Left lung (tissue), 10 donors: ENCODE measurements around the gene FAT2. TPM values are rescaled to one million over a fixed set of nuclear protein-coding genes. Genes with fewer than 3 reads are reported as not detected.
"Not testable (repeated sequence)": the region's sequence is repeated elsewhere in the genome, so short reads cannot be mapped to it uniquely, and the experiment has no call there.

Source experiments
- ATAC-seq: fragments of 200-7000 bp; cut with Tn5 transposase; one replicate; pipeline ENCODE4 v1.9.1; 2020; ENCODE audit warnings: moderate library complexity
- DNase-seq, 4 donors: peaks; one replicate each; pipeline ENCODE4 v3.0.0-alpha.2; 2013 to 2020
- H3K27ac ChIP-seq, 2 donors: fragments of 200-600 bp; sonication (generic) in 1 of 2; one replicate each; pipeline versions ENCODE4 v1.5.0 to v1.8.0; 2020 to 2021
- H3K27me3 ChIP-seq, 2 donors: fragments of 200-600 bp; sonication (generic) in 1 of 2; one replicate each; pipeline versions ENCODE4 v1.5.0 to v1.8.0; 2020 to 2021
- H3K36me3 ChIP-seq, 2 donors: fragments of 200-600 bp; sonication (generic) in 1 of 2; one replicate each; pipeline versions ENCODE4 v1.5.0 to v1.8.0; 2020 to 2021
- H3K4me1 ChIP-seq, 2 donors: fragments of 200-600 bp; one replicate each; pipeline ENCODE4 v1.8.0; 2021
- H3K4me3 ChIP-seq, 2 donors: fragments of 200-600 bp; sonication (generic) in 1 of 2; one replicate each; pipeline versions ENCODE4 v1.5.0 to v1.8.0; 2020 to 2021; ENCODE audit warnings: mild to moderate bottlenecking in 1 of 2
- H3K9me3 ChIP-seq, 2 donors: fragments of 200-600 bp; sonication (generic) in 1 of 2; one replicate each; pipeline versions ENCODE4 v1.5.0 to v1.8.0; 2020 to 2021
- intact Hi-C, 2 donors: fragments of 100-400 bp; cut with DNase I; formaldehyde crosslinking; loops; one replicate each; pipeline versions ENCODE4 v1.11.2 to v1.14.2; 2022
- polyA plus RNA-seq, 6 donors: library from polyadenylated mRNA; unstranded; fragments of 120-200 nt; gene quantifications; one replicate each; pipeline ENCODE4 v1.2.1, GENCODE V29; 2013; ENCODE audit not compliant: insufficient read length in 6 of 6
- total RNA-seq, 2 donors: library from RNA; stranded (reverse); fragmentation: NEBNext Ultra II Directional; extraction: Animal tissue kit (Norgen Biotek cat#: 25700); gene quantifications; one replicate each; pipeline ENCODE4 v1.2.1, GENCODE V29; 2021
- TF ChIP-seq, protein P1 (sequence below), 2 donors: fragments of 200-600 bp; sonication (generic) in 1 of 2; IDR thresholded peaks; one replicate each; pipeline versions ENCODE4 v1.5.0 to v1.8.0; 2021; ENCODE audit warnings: antibody characterized with exemption in 2 of 2
- donor health status: DM: no; HTN: yes; CAD: no.
- donor health status: DM: no; HTN: no; CAD: no.

FAT2 gene
- total and polyA plus RNA-seq, 8 donors: 0.03 to 0.79 (median 0.15) TPM

DNA sequence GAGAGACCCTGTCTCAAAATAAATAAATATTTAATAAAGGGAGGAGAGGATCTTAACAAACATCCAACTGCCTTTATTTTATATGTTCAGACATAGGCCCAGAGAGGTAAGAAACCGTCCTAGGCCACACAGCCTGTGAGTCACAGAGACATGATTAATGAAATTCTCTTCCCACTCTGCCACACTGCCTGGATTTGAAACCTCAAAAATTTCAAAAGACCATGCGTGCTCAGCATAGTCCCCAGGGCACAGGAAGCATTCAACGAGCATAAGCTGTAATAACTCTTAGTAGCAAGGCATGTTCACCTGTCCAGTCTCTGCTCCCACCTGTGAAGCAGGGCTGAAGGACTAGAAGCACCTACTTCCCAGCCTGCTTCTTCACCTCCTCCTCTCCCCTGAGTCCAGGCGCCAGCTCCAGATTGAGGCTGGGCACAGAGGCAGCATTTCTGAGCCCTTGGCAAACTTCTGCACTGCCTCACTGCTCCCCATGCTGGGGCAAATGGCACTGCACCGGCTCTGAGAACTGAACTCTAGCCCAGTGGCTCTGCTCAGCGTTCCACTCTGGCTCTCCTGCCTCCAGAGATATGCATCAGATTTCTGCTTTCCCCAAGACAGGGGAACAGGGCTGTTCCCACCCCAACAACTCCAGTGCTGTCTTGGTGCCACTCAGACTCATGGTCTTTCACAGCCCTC lies 1.1 kb downstream of the FAT2 start:
- intact Hi-C loops: no loop called here
- DNase-seq (no peak), ATAC-seq (peak; percentile 18)
- no peaks in the 10 kb centered on the region for H3K4me1 ChIP-seq
- H3K4me3 ChIP-seq: no peak overlapping the region
- H3K9me3 ChIP-seq: no peaks in the 10 kb centered on the region
- no peaks in the 10 kb centered on the region for H3K27me3 ChIP-seq
- H3K27ac ChIP-seq: no peak overlapping the region
- no peaks in the 10 kb centered on the region for H3K36me3 ChIP-seq
- TF ChIP-seq, protein P1, sequence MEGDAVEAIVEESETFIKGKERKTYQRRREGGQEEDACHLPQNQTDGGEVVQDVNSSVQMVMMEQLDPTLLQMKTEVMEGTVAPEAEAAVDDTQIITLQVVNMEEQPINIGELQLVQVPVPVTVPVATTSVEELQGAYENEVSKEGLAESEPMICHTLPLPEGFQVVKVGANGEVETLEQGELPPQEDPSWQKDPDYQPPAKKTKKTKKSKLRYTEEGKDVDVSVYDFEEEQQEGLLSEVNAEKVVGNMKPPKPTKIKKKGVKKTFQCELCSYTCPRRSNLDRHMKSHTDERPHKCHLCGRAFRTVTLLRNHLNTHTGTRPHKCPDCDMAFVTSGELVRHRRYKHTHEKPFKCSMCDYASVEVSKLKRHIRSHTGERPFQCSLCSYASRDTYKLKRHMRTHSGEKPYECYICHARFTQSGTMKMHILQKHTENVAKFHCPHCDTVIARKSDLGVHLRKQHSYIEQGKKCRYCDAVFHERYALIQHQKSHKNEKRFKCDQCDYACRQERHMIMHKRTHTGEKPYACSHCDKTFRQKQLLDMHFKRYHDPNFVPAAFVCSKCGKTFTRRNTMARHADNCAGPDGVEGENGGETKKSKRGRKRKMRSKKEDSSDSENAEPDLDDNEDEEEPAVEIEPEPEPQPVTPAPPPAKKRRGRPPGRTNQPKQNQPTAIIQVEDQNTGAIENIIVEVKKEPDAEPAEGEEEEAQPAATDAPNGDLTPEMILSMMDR (IDR thresholded peaks at IDR 0.05): no peak

- Histone ChIP-seq H3K4me1 (no peaks in the 10 kb centered on the region), H3K9me3 (no peaks in the 10 kb centered on the region), H3K27ac (no peak overlapping the region), H3K27me3 (no peaks in the 10 kb centered on the region), H3K4me3 (no peak overlapping the region), H3K36me3 (no peaks in the 10 kb centered on the region)
- DNase-seq (no peak), ATAC-seq (no peak)
- intact Hi-C loops: no loop called here
- TF ChIP-seq, protein P1 (IDR thresholded peaks at IDR 0.05): no peak
Measured at GRCh38 chr5:151587796-151588555, 3.2 kb downstream of the FAT2 start.

- Histone ChIP-seq H3K4me3 (no peak overlapping the region), H3K27me3 (no peaks in the 10 kb centered on the region), H3K9me3 (no peaks in the 10 kb centered on the region), H3K4me1 (no peaks in the 10 kb centered on the region), H3K27ac (no peak overlapping the region), H3K36me3 (no peaks in the 10 kb centered on the region)
- ATAC-seq: no peak
- no peak for DNase-seq
- TF ChIP-seq, protein P1 (IDR thresholded peaks at IDR 0.05): no peak
- intact Hi-C loops: no loop called here
Measured at GRCh38 chr5:151585970-151586369, 5.2 kb downstream of the FAT2 start.

DNA sequence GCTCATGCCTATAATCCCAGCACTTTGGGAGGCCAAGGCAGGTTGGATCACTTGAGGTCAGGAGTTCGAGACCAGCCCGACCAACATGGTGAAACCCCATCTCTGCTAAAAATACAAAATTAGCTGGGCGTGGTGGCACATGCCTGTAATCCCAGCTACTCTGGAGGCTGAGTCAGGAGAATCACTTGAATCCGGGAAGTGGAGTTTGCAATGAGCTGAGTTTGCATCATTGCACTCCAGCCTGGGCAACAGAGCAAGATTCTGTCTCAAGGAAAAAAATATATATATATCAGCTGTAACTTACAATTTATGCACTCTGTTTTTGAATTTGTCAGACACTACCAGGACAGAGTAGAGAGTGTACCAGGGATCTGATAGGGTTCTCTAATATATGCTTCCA lies 5.8 kb downstream of the FAT2 start:
- ATAC-seq, H3K27me3 ChIP-seq, H3K36me3 ChIP-seq, intact Hi-C loops, H3K27ac ChIP-seq, H3K9me3 ChIP-seq, H3K4me3 ChIP-seq, H3K4me1 ChIP-seq, DNase-seq: not testable (repeated sequence)

DNA sequence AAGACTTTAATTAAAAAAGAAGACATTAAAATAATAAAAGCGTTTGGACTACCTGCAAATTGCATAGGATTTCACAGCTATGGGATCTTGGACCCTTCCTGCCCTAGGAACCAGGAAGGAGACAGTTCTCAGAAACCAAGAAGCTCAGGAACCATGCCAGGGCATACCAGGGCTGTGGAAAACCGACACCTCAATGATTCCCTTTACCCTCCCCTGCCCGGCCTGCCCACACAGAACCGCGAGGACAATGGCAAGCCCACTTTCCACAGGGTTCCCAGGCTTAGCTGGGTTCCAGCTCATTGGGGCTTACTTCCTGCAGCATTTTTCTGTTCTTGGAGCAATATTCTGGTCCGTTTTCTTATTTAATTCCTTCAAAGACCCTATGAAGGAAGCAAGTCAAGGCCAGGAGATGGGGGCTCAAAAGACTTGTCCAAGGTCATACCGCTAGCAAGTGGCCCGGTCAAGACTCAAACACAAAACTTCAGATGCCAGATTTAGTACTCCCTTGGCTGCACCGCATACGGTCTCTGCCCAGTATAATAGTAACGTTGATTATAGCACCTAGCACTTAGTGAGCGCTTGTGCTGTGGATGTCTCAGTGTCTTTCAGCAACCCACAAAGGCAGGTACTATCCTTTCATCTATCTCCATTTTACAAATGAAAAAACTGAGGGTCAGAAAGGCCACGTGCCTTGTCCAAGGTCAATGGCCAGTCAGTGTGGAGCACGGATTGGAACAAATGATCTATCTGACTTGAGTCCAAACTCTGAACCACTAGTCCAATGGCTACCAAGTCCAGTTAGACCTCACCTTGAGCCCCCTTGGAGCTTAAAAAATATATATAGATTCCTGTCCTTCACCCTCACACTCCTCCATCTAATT lies 6.8 kb downstream of the FAT2 start:
- Histone ChIP-seq H3K4me1 (no peaks in the 10 kb centered on the region), H3K9me3 (no peaks in the 10 kb centered on the region), H3K36me3 (no peaks in the 10 kb centered on the region), H3K4me3 (no peak overlapping the region), H3K27me3 (no peaks in the 10 kb centered on the region), H3K27ac (no peak overlapping the region)
- DNase-seq: no peak
- TF ChIP-seq, protein P1 (IDR thresholded peaks at IDR 0.05): no peak
- ATAC-seq: no peak
- intact Hi-C loops: no loop called here
